Activated naive CD4-positive, alpha-beta T cell treated with anti-CD3 and anti-CD28 coated beads, Interleukin-2, amount 10 ng/mL, durations not matched to agents 7 days and 5 days (primary cell): ENCODE data around the gene MUL1.
"Not testable (repeated sequence)": the region's sequence is repeated elsewhere in the genome, so short reads cannot be mapped to it uniquely, and the experiment has no call there.

Experiments used
- CTCF ChIA-PET: fragments of 350-600 bp; sonication (Branson Sonifier 250); formaldehyde crosslinking; loops from one replicate; lab custom pipeline; 2021; ENCODE audit warnings: antibody characterized with exemption; lab: Charles Lee
- DNase-seq: peaks from one replicate; pipeline ENCODE4 v3.0.0-alpha.2; 2020
- H3K27ac Mint-ChIP-seq: one replicate; pipeline ENCODE4 v1.8.0; 2021; ENCODE audit warnings: mild to moderate bottlenecking, moderate library complexity, mixed read lengths
- H3K27me3 Mint-ChIP-seq: one replicate; pipeline ENCODE4 v1.8.0; 2021; ENCODE audit warnings: mild to moderate bottlenecking, mixed read lengths
- H3K36me3 Mint-ChIP-seq: one replicate; pipeline ENCODE4 v1.8.0; 2021; ENCODE audit warnings: mixed read lengths
- H3K4me1 Mint-ChIP-seq: one replicate; pipeline ENCODE4 v1.8.0; 2021; ENCODE audit warnings: mixed read lengths
- H3K4me3 Mint-ChIP-seq: one replicate; pipeline ENCODE4 v1.8.0; 2021; ENCODE audit warnings: mild to moderate bottlenecking, moderate library complexity, mixed read lengths
- H3K9me3 Mint-ChIP-seq: one replicate; pipeline ENCODE4 v1.8.0; 2021; ENCODE audit warnings: mixed read lengths

Gene MUL1

DNA sequence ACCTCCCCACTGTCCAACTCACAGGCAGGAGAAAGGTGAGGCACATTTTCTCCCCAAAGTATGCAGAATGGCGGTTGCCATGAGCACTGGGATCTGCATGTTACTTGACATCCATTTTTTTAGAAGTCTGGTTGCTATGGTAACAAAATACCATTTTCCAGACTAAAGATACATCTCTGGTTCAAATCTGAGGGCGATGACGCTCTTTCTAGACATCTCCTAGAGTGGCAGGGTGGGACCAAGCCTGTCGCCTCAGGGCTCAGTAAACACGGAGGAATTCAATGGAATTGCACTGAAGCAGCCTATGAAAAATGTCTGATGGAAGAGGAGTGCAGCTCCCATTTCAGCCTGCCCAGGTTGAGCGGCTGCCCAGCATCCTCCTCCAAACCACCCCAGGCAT is 22.9 kb upstream of the MUL1 start:
- H3K9me3 Mint-ChIP-seq, result no peaks in the 10 kb centered on the region
- DNase-seq, result no peak
- CTCF ChIA-PET, result no interaction called here

DNA sequence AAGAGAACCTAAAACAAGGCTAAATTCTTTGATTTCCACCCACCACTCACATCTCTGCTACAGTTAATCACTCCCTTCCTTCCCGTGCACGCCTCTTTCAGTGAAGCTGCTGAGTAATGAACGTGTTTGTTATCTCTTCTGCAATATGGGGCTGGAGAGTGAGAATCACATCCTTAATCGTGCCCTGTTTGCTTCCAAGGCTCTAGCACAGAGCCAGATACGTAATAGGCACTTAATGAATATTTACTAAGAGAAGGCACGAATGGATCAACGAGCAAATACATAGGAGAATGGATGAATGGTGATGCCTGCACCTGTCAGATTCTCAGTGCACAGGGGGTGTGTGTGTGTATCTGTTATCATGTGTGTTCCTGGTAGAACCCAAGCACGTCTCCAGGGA is 22.4 kb upstream of the MUL1 start:
- Mint-ChIP-seq H3K36me3 (no peaks in the 10 kb centered on the region), H3K4me3 (no peak overlapping the region), H3K27me3 (peaks cover 59% of the 10 kb centered on the region), H3K27ac (no peak overlapping the region), H3K4me1 (no peaks in the 10 kb centered on the region), H3K9me3 (no peaks in the 10 kb centered on the region)
- no peak for DNase-seq
- CTCF ChIA-PET, result no interaction called here

More for the DNA sequence above, 22.9 kb upstream of the MUL1 start:
- Mint-ChIP-seq H3K36me3 (no peaks in the 10 kb centered on the region), H3K4me1 (no peaks in the 10 kb centered on the region), H3K27ac (no peak overlapping the region), H3K27me3 (peaks cover 55% of the 10 kb centered on the region), H3K4me3 (no peak overlapping the region)

DNA sequence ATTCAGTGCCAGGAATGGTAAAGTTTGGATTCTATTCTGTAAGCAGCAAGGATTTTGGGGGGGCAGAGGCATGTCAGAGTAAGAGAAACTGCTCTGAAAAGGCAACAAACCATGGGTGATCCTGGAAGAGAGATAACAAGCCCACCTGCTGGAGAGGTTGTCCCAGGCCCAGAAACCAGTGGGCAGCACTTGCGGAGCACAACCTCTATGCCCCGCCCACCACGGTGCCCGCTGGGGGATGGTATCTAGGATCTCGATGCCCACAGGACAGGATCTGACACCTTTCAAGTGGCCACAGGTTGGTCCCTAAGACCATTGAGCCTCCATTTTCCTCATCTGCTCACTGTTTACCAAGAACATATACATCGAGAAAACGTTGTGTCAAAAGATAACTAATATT is 20.3 kb upstream of the MUL1 start:
- H3K36me3 Mint-ChIP-seq, result no peaks in the 10 kb centered on the region
- H3K27me3 Mint-ChIP-seq, result peaks cover 46% of the 10 kb centered on the region
- H3K4me1 Mint-ChIP-seq, result no peaks in the 10 kb centered on the region
- CTCF ChIA-PET, result no interaction called here
- no peak overlapping the region for H3K4me3 Mint-ChIP-seq
- no peak for DNase-seq
- no peaks in the 10 kb centered on the region for H3K9me3 Mint-ChIP-seq
- no peak overlapping the region for H3K27ac Mint-ChIP-seq

DNA sequence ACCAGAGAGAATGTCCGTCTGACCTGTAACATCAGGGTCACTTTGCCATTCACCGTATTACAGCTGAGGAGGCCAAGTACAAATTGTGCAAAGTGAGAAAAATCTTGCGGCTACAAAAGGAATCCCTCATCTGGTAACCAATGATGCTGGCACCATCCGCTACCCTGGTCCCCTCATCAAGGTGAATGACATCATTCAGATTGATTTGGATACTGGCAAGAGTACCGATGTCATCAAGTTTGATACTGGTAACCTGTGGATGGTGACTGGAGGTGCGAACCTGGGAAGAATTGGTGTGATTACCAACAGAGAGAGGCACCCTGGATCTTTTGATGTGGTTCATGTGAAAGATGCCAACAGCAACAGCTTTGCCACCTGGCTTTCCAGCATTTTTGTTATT is 18.3 kb upstream of the MUL1 start:
- Mint-ChIP-seq H3K27me3 (peaks cover 47% of the 10 kb centered on the region), H3K27ac (no peak overlapping the region), H3K9me3 (no peaks in the 10 kb centered on the region), H3K4me3 (no peak overlapping the region), H3K4me1 (no peaks in the 10 kb centered on the region), H3K36me3 (no peaks in the 10 kb centered on the region)
- DNase-seq, result no peak
- CTCF ChIA-PET, result no interaction called here

DNA sequence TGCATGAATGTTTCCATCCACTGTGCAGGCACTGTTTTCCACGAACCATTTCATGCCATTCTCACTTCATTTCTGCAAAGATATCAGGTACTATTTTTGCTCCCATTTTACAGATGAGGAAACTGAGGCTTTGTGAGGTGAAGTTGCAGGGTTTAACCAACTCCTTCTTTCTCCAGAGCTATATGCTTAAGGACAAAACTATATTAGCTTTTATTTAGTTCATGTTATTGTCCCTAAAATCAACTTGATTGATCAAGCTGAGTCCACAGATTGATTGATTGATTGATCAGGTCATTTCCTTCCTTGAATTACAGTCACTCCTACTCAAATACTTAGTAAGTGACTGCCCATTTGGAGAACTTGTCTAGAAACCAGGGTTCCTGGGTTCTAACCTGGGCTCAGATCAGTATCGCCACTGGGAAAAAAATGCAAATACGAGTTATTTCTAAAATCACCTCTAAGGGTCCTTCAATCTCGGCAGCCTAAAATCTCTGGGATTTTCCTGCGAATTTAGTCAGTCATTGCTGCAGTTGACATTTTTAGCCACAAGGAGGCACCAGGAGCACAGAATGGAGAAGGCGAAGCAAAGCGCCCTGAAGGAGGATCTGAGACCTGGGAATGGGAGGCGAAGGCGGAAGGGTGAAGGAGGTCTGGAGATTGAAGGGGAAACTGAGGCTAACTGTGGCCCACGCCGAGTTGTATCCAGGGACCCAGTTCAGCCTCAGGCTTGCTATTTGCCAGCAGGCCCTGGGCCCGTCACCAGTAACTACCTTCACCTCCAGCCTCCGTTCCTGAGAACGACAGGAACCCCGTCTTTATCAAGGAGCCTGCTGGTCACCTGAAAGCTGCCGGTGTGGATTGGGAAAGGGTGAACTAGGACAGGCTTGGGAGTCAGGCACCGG is 14.3 kb upstream of the MUL1 start:
- CTCF ChIA-PET, result interaction anchor here (0.6 to 2.3 kb wide), 5 partner anchors 16 to 683 kb away, joined by 3 to 6 read pairs (median 4); partner anchors contain the start of gene PINK1
- Mint-ChIP-seq H3K4me3 (no peak overlapping the region), H3K27ac (no peak overlapping the region), H3K9me3 (no peaks in the 10 kb centered on the region), H3K4me1 (no peaks in the 10 kb centered on the region), H3K27me3 (peaks cover 48% of the 10 kb centered on the region), H3K36me3 (no peaks in the 10 kb centered on the region)
- peak; percentile 79 for DNase-seq

DNA sequence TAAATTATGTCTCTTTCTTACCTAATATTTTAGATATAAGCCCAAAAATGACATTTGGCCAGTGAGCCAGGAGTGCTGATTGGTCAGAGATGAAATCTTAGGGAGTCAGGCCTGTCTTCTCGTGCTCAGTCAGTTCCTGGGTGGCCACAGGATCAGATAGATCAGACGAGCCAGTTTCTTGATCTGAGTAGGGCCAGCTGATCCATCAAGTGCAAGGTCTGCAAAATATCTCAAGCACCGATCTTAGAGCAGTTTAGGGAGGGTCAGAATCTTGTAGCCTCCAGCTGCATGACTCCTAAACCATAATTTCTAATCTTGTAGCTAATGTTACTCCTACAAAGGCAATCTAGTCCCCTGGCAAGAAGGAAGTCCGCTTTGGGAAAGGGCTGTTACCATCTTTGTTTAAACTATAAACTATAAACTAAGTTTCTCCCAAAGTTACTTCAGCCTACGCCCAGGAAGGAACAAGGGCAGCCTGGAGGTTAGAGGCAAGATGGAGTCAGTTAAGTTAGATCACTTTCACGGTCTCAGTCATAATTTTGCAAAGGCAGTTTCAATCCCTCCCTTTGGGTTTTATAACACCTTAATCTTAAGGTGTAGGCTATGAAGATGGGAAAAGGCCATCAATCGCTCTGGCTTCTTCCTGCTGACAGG is 11.8 kb upstream of the MUL1 start:
- not testable (repeated sequence) for H3K4me3 Mint-ChIP-seq, H3K4me1 Mint-ChIP-seq, H3K36me3 Mint-ChIP-seq, DNase-seq, H3K9me3 Mint-ChIP-seq, H3K27ac Mint-ChIP-seq
- peaks cover 42% of the 10 kb centered on the region for H3K27me3 Mint-ChIP-seq
- CTCF ChIA-PET, result interaction anchor here (0.9 to 2.3 kb wide), 3 partner anchors 113 to 122 kb away, joined by 5 to 6 read pairs (median 5); partner anchors contain the start of gene PINK1

DNA sequence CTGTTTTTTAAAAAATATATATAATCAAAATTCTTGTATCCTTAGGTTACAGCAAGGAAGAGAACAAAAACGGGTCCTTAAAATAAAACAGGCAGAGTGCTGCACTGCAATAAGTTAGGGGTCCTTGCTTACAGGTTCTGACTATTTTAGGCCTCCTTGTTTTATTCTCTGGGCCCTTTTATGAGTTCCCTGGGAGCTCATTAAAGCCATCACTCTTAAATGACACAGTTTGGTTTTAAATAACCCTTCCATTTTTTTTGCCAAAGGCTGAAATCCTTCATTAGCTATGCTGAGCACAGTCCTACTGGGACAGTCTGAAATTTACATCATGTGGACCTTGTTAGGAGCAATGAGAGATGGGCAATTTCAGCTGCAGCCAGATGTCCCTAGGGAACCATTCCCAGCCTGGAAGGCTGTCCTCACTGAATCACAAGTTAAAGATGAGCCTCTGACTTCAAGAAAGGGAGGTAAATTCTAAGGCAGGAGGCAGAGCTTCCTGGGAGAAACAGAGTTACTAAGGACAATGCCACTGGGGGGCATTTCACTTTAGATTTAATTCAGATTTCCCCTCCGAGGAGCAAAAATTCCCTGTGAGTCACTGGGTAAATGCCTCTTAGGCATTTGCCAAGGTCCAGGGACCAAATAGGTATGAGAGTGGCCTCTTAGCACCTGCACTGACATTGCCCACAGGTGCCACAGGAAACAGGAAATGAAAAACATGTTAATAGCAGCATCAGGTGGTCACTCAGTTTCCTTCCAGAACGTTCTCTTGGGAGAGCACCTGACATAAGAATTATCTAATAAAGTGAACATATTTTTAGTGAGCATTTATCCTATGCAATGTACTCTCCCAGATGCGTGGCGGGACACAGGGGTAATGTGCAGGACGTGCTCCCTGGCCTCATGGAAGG is 3.8 kb upstream of the MUL1 start:
- Mint-ChIP-seq H3K4me3 (no peak overlapping the region), H3K36me3 (peaks cover 2% of the 10 kb centered on the region), H3K4me1 (peaks cover 7% of the 10 kb centered on the region), H3K27me3 (peaks cover 18% of the 10 kb centered on the region), H3K9me3 (no peaks in the 10 kb centered on the region), H3K27ac (no peak overlapping the region)
- CTCF ChIA-PET, result no interaction called here
- DNase-seq, result no peak

DNA sequence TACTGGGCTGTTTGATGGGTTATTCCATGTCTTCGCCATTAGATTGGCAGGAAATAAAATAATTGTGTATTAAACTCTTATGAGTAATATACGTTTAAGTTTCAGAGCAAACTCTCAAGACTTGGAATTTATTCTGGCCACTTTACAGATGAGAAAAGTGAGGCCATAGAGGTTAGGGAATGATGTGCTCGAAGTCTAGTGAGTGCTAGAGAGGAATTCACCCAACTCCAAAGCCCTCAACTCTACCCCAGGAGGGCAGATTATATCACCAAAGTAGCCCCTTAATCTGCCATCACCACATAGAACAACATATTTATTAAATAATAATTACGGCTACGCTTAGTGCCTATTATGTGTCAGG is 440 bp upstream of the MUL1 start:
- Mint-ChIP-seq H3K27ac (peak overlapping the region; percentile 91), H3K9me3 (no peaks in the 10 kb centered on the region), H3K4me1 (peaks cover 30% of the 10 kb centered on the region), H3K36me3 (peaks cover 4% of the 10 kb centered on the region), H3K4me3 (peak overlapping the region; percentile 78), H3K27me3 (peaks cover 6% of the 10 kb centered on the region)
- CTCF ChIA-PET, result no interaction called here
- DNase-seq, result no peak

DNA sequence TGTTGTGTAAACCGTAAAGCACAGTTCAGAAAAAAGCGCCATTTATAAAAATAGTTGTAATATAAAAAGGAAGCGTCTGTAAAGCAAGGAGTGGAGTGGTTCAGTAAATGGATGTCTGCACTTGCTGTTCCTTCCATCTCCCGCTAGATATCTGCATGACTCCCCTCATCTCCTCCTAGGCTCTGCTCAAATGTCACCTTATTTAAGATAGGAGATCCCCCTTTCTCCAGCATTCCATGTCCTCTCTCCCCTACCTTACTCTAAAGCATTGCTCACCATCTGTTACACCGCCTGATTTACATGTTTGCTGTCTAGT is 745 bp downstream of the MUL1 start:
- Mint-ChIP-seq H3K36me3 (peaks cover 4% of the 10 kb centered on the region), H3K4me3 (peak overlapping the region; percentile 78), H3K4me1 (peaks cover 30% of the 10 kb centered on the region), H3K9me3 (no peaks in the 10 kb centered on the region), H3K27ac (peak overlapping the region; percentile 91), H3K27me3 (no peaks in the 10 kb centered on the region)
- no peak for DNase-seq
- CTCF ChIA-PET, result interaction anchor here (1.3 kb wide), 1 partner anchor 16 kb away, joined by 4 read pairs; no protein-coding TSS in a partner anchor

DNA sequence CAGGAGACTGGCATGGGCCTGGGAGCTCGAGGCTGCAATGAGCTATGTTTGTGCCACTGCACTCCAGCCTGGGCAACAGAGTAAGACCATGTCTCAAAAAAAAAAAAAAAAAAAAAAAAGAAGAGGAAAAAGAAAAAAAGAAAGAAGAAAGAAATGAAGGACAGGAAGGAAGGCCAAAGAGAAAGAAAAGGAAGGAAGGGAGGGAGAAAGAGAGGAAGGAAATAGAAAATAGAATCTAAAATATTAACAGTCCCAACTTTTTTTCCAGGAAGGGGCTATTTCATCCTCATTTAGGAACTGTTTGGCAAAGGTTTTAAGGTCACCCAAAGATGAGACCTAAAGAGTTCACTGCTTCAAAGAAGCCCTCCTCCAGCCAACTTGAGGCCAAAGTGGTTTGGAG is 2.5 kb downstream of the MUL1 start:
- no peak for DNase-seq
- Mint-ChIP-seq H3K4me3 (no peak overlapping the region), H3K27me3 (no peaks in the 10 kb centered on the region), H3K4me1 (peaks cover 30% of the 10 kb centered on the region), H3K36me3 (peaks cover 13% of the 10 kb centered on the region), H3K9me3 (no peaks in the 10 kb centered on the region), H3K27ac (no peak overlapping the region)
- CTCF ChIA-PET, result interaction anchor here (0.6 to 4.9 kb wide), 3 partner anchors 11 to 698 kb away, joined by 3 to 24 read pairs (median 3); no protein-coding TSS in a partner anchor

DNA sequence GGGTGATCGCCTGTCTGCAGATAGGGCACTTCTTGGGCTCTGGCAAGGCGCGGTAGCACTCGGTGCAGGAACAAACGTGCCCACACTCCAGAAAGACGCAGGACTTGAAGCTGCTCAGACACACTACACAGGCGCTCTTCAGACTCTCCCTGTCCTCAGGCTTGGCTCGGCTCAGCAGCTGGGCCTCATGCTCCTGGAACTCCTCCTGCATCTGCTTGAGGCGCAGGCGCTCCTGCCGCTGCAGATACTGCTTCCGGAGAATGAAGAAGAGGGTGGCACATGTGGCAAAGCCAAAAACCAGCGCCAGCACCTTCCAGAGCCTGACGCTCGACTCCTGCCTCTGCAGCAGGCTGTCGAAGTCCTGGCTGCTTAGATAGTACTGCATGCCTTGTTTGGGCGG is 7.2 kb downstream of the MUL1 start:
- Mint-ChIP-seq H3K27me3 (no peaks in the 10 kb centered on the region), H3K4me1 (peaks cover 14% of the 10 kb centered on the region), H3K9me3 (no peaks in the 10 kb centered on the region), H3K36me3 (peaks cover 27% of the 10 kb centered on the region), H3K27ac (no peak overlapping the region), H3K4me3 (no peak overlapping the region)
- no peak for DNase-seq
- CTCF ChIA-PET, result no interaction called here

DNA sequence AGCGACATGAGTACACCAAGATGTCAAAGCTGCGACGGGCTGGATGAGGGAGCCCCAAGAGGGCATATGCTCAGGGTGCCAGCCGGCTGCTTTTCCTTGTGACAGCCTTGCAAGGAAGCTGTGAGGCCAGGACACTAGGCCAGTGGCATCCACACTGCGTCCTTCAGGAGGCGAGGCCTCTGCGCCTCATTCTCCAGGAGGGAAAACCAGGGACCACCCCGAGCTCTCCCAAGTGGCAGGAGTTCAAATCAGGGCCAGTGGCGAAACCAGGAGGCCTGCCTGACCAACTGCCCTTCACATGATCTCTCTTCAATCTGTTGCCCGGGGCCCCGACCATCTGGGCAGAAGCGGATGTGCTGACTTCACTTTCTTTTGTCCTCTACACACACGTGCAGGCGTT is 8.2 kb downstream of the MUL1 start:
- no peaks in the 10 kb centered on the region for H3K9me3 Mint-ChIP-seq
- H3K4me3 Mint-ChIP-seq, result no peak overlapping the region
- CTCF ChIA-PET, result no interaction called here
- H3K4me1 Mint-ChIP-seq, result peaks cover 6% of the 10 kb centered on the region
- H3K27me3 Mint-ChIP-seq, result peaks cover 4% of the 10 kb centered on the region
- H3K27ac Mint-ChIP-seq, result no peak overlapping the region
- no peak for DNase-seq
- H3K36me3 Mint-ChIP-seq, result peaks cover 25% of the 10 kb centered on the region

DNA sequence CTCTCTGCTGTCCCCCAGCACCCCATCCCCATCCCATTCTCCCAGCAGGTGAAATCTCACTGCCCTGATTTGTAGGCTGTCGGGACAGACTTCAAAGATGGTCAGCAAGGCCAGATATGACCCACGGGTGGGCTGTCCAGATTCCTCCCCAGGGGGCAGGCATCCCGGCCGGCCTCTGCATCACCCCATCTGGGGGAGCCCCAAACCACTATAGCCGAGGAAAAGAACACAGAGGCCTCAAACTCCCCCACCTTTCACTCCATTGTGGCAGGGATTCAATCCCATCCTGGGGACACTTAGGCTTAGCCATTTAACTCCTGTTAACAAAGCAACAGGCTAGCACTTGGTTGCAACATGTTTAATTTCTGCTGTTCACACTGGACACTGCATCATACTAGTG is 8.8 kb downstream of the MUL1 start:
- Mint-ChIP-seq H3K9me3 (no peaks in the 10 kb centered on the region), H3K4me3 (no peak overlapping the region), H3K4me1 (peaks cover 2% of the 10 kb centered on the region), H3K27me3 (peaks cover 7% of the 10 kb centered on the region), H3K27ac (no peak overlapping the region), H3K36me3 (peaks cover 25% of the 10 kb centered on the region)
- DNase-seq, result no peak
- CTCF ChIA-PET, result no interaction called here

DNA sequence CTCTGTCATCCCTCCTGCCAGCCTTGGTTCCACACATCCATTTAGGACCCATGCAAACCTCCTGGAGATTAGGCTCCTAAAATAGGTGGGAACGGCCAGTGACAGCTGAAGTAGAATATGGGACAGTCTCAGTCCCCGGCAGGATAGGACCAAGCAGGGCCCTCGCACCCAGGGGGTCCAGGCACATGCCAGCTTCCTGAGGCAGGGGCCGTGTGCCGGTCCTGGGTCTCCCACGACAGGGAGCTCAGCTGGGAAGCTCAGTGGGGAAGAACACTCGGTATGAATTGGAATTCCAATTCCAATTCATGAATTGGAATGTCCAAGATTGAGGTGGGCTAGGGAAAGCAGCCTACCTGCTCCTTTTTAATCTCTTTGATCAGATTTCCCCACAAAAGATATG is 9.8 kb downstream of the MUL1 start:
- no peak for DNase-seq
- Mint-ChIP-seq H3K27me3 (peaks cover 8% of the 10 kb centered on the region), H3K4me1 (no peaks in the 10 kb centered on the region), H3K9me3 (no peaks in the 10 kb centered on the region), H3K27ac (no peak overlapping the region), H3K36me3 (peaks cover 25% of the 10 kb centered on the region), H3K4me3 (no peak overlapping the region)
- CTCF ChIA-PET, result no interaction called here
